NB4 (cell line): ENCODE data around the gene ANKZF1.

Experiments used
- POLR2A ChIP-seq: IDR thresholded peaks from 2 replicates; pipeline ENCODE4 v1.6.1; 2011; ENCODE audit warnings: mild to moderate bottlenecking; ENCODE audit not compliant: insufficient read length; ENCODE audit errors: extremely low read depth
- TF ChIP-seq, protein P1 (sequence below): IDR thresholded peaks from 2 replicates; pipeline ENCODE4 v1.6.1; 2011; ENCODE audit warnings: low read depth, low read length

- TF ChIP-seq POLR2A, result no peak
- TF ChIP-seq, protein P1, sequence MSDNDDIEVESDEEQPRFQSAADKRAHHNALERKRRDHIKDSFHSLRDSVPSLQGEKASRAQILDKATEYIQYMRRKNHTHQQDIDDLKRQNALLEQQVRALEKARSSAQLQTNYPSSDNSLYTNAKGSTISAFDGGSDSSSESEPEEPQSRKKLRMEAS, result no peak
These were observed 25.0 kb upstream of the ANKZF1 start for GRCh38 chr2:219204425-219205164.
